LNCaP clone FGC (cell line): Measurements from ENCODE around the gene HERC4.

Experiments
- DNase-seq: peaks from one replicate; pipeline ENCODE4 v3.0.0-alpha.2; 2011; ENCODE audit warnings: low read depth
- H3K4me3 ChIP-seq: 2 replicates; pipeline ENCODE4 v1.5.1; 2011; ENCODE audit warnings: mild to moderate bottlenecking, low read depth, low read length, control low read depth
- CTCF ChIP-seq: IDR thresholded peaks from 2 replicates; pipeline ENCODE4 v1.5.1; 2012; ENCODE audit warnings: mild to moderate bottlenecking; ENCODE audit not compliant: control insufficient read depth, insufficient read depth; ENCODE audit errors: extremely low read depth

HERC4 gene

GRCh38 chr10:67921065-67921464 lies 154.0 kb downstream of the HERC4 start:
- TF ChIP-seq CTCF: no peak
- no peak for DNase-seq
- H3K4me3 ChIP-seq: no peak overlapping the region

- no peak for DNase-seq
- H3K4me3 ChIP-seq: no peak overlapping the region
- no peak for TF ChIP-seq CTCF
Measured at GRCh38 chr10:67917679-67918078, 157.4 kb downstream of the HERC4 start.

GRCh38 chr10:67917169-67917568 lies 157.9 kb downstream of the HERC4 start:
- DNase-seq: peak; percentile 31
- TF ChIP-seq CTCF: no peak

GRCh38 chr10:67914777-67915340 lies 160.2 kb downstream of the HERC4 start:
- no peak for DNase-seq
- no peak overlapping the region for H3K4me3 ChIP-seq
- no peak for TF ChIP-seq CTCF

More at GRCh38 chr10:67917169-67917568, 157.9 kb downstream of the HERC4 start:
- H3K4me3 ChIP-seq: no peak overlapping the region

GRCh38 chr10:67912331-67912946 lies 162.6 kb downstream of the HERC4 start:
- H3K4me3 ChIP-seq: no peak overlapping the region
- no peak for TF ChIP-seq CTCF
- no peak for DNase-seq

DNA sequence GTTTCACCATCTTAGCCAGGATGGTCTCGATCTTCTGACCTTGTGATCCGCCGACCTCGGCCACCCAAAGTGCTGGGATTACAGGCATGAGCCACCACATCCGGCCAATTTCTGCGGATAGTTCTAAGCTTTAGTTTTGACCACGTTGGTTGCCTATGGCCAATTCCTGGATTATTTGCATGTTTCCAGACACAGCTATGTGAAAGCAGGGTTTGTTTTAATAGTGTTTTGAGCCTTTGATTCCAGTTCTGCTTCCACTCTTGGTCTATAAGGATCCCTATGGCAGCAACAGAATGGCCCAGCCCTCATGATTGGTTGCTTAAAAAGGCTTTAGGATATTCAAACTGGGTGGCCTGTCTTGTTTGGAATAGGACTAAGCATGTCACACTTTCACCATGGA lies 171.5 kb downstream of the HERC4 start:
- no peak overlapping the region for H3K4me3 ChIP-seq
- TF ChIP-seq CTCF: no peak
- DNase-seq: no peak

DNA sequence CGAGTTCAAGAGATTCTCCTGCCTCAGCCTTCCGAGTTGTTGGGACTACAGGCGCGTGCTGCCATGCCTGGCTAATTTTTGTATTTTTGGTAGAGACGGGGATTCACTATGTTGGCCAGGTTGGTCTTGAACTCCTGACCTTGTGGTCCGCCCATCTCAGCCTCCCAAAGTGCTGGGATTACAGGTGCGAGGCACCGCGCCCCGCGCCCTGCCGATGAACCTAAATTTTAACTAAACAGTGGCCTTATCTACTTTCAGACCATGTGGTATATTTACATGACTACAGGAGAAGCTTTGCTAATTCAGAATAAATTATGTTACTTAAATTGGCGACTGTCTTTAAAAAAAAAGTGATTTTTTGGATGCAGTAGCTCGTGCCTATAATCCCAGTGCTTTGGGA lies 181.4 kb downstream of the HERC4 start:
- no peak for TF ChIP-seq CTCF
- no peak for DNase-seq
- no peak overlapping the region for H3K4me3 ChIP-seq
